Measurements from ENCODE around the gene SH3PXD2A.

SH3PXD2A gene

DNA sequence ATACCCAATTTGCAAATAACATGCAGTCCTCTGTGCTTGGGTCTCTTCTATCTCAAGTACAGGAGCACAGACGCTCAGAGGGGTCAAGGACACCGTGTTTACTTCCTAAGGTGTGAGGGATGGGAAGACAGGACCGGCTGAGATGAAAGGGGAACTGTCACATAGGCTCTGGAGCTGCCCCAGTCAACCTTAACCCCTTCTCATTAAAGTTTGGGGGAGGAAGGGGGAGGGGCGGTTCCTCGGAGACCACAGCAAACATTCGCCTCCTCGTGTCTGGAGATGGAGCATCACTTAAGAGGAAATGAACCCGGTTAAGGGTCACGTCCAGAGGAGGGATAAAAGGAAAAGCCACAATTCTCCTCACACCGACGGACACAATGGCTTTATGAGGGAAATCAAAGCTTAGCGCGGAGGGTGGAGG is 1.1 kb downstream of the SH3PXD2A start:
- ChIA-PET POLR2A (interaction anchor here (0.9 to 1.5 kb wide), 3 partner anchors 21 to 168 kb away, joined by 3 to 9 read pairs (median 3); no protein-coding TSS in a partner anchor), CTCF (interaction anchor here (0.8 to 8.2 kb wide), 8 partner anchors 32 to 256 kb away, joined by 3 to 90 read pairs (median 4); no protein-coding TSS in a partner anchor)
- H3K4me1 ChIP-seq (ENCODE audit: control insufficient read depth, insufficient read depth, low read length) = peaks cover 4% of the 10 kb centered on the region; the same call in 1 of the 2 replicates
- TF ChIP-seq ZNF239 (tag by site-specific recombination; IDR thresholded peaks at IDR 0.05) (no peak), ZNF324 (tag by site-specific recombination; IDR thresholded peaks at IDR 0.05) (no peak), ZNF76 (tag by site-specific recombination; IDR thresholded peaks at IDR 0.05; ENCODE audit: borderline replicate concordance, low read depth) (0 out of 2 replicates have a peak, but pooled peaks have one; percentile 14), TCF7L2 (IDR thresholded peaks at IDR 0.05; ENCODE audit: borderline replicate concordance, low read depth, low read length) (0 out of 2 replicates have a peak, but pooled peaks have one; percentile 54), SP7 (tag by site-specific recombination; IDR thresholded peaks at IDR 0.05) (peak; percentile 73; the same call in 1 of the 2 replicates)
- TF ChIP-seq, protein P1, sequence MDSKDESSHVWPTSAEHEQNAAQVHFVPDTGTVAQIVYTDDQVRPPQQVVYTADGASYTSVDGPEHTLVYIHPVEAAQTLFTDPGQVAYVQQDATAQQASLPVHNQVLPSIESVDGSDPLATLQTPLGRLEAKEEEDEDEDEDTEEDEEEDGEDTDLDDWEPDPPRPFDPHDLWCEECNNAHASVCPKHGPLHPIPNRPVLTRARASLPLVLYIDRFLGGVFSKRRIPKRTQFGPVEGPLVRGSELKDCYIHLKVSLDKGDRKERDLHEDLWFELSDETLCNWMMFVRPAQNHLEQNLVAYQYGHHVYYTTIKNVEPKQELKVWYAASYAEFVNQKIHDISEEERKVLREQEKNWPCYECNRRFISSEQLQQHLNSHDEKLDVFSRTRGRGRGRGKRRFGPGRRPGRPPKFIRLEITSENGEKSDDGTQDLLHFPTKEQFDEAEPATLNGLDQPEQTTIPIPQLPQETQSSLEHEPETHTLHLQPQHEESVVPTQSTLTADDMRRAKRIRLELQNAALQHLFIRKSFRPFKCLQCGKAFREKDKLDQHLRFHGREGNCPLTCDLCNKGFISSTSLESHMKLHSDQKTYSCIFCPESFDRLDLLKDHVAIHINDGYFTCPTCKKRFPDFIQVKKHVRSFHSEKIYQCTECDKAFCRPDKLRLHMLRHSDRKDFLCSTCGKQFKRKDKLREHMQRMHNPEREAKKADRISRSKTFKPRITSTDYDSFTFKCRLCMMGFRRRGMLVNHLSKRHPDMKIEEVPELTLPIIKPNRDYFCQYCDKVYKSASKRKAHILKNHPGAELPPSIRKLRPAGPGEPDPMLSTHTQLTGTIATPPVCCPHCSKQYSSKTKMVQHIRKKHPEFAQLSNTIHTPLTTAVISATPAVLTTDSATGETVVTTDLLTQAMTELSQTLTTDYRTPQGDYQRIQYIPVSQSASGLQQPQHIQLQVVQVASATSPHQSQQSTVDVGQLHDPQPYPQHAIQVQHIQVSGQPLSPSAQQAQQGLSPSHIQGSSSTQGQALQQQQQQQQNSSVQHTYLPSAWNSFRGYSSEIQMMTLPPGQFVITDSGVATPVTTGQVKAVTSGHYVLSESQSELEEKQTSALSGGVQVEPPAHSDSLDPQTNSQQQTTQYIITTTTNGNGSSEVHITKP (tag by site-specific recombination; IDR thresholded peaks at IDR 0.05) = no peak
- TF ChIP-seq, protein P2, sequence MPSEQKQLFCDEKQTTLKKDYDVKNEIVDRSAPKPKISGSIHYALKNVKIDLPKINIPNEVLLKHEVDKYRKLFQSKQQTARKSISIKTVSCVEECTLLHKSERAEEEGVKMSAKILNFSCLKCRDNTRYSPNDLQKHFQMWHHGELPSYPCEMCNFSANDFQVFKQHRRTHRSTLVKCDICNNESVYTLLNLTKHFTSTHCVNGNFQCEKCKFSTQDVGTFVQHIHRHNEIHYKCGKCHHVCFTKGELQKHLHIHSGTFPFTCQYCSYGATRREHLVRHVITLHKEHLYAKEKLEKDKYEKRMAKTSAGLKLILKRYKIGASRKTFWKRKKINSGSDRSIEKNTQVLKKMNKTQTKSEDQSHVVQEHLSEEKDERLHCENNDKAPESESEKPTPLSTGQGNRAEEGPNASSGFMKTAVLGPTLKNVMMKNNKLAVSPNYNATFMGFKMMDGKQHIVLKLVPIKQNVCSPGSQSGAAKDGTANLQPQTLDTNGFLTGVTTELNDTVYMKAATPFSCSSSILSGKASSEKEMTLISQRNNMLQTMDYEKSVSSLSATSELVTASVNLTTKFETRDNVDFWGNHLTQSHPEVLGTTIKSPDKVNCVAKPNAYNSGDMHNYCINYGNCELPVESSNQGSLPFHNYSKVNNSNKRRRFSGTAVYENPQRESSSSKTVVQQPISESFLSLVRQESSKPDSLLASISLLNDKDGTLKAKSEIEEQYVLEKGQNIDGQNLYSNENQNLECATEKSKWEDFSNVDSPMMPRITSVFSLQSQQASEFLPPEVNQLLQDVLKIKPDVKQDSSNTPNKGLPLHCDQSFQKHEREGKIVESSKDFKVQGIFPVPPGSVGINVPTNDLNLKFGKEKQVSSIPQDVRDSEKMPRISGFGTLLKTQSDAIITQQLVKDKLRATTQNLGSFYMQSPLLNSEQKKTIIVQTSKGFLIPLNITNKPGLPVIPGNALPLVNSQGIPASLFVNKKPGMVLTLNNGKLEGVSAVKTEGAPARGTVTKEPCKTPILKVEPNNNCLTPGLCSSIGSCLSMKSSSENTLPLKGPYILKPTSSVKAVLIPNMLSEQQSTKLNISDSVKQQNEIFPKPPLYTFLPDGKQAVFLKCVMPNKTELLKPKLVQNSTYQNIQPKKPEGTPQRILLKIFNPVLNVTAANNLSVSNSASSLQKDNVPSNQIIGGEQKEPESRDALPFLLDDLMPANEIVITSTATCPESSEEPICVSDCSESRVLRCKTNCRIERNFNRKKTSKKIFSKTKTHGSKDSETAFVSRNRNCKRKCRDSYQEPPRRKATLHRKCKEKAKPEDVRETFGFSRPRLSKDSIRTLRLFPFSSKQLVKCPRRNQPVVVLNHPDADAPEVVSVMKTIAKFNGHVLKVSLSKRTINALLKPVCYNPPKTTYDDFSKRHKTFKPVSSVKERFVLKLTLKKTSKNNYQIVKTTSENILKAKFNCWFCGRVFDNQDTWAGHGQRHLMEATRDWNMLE (tag by site-specific recombination; conservative IDR thresholded peaks at IDR 0.05; ENCODE audit: low read depth) = 0 out of 2 replicates have a peak, but pooled peaks have one; percentile 25
- H3K27ac ChIP-seq (ENCODE audit: extremely low read depth, low read depth, low read length) = no peak overlapping the region
- H3K9me3 ChIP-seq (ENCODE audit: control insufficient read depth, insufficient read depth, low read depth, low read length) = no peaks in the 10 kb centered on the region
- H3K36me3 ChIP-seq (ENCODE audit: control insufficient read depth in 2 of 2, insufficient read depth in 1 of 2, low read length in 2 of 2) = peaks cover 0 to 2% of the 10 kb centered on the region in 2 experiments; a peak in 1 of 3 replicates
- H3K4me3 ChIP-seq (ENCODE audit: low read depth, low read length) = peak overlapping the region; percentile 58

DNA sequence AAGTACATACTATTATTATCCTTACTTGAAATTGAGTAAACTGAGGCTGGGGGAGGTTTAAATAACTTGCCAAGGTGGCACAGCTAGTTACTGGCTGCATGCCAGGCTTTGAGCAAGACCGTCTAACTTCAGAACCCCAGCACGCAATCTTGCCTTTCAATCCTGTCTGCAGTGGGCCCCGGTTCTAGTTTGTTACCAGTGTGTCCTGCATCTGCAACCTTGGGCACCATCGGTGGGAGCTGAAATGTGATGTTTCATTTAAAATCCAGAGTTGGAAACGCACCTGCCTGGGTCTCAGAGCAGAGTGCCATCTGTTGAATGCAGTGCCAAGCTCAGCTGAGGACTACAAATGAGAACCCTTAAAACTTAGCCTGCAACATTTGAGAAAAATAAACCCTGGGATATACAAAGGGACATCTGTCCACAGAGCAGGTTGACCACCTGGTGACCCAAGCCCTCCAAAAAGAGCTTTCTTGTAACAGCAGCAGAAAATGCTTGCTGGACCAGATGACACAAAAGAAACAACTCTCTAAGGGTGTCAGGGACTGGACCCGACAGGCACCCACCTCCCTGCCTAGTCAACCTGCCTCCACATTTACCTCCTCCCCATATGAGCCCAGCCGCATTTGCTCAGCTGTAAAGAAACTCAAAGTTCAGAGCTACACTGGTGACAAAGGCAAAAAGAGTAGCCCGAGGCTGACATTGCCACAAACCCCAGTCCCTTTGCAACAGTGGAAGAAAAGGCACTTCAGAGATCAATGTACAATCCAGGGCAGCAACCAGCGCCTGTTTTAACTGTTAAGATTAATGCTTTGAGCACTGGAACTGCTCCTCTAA is 1.7 kb downstream of the SH3PXD2A start:
- ChIA-PET POLR2A (interaction anchor here (1.3 kb wide), 1 partner anchor 20 kb away, joined by 3 read pairs; no protein-coding TSS in a partner anchor), CTCF (interaction anchor here (0.6 to 8.2 kb wide), 6 partner anchors 29 to 147 kb away, joined by 3 to 90 read pairs (median 4); no protein-coding TSS in a partner anchor)
- Histone ChIP-seq H3K36me3 (ENCODE audit: control insufficient read depth in 2 of 2, insufficient read depth in 1 of 2, low read length in 2 of 2) (peaks cover 0 to 2% of the 10 kb centered on the region in 2 experiments; a peak in 1 of 3 replicates), H3K4me3 (ENCODE audit: low read depth, low read length) (no peak overlapping the region), H3K4me1 (ENCODE audit: control insufficient read depth, insufficient read depth, low read length) (peaks cover 4% of the 10 kb centered on the region; the same call in 1 of the 2 replicates), H3K27ac (ENCODE audit: extremely low read depth, low read depth, low read length) (no peak overlapping the region), H3K9me3 (ENCODE audit: control insufficient read depth, insufficient read depth, low read depth, low read length) (no peaks in the 10 kb centered on the region)
- TF ChIP-seq SCRT2 (tag by site-specific recombination; IDR thresholded peaks at IDR 0.05) (peak; percentile 91), ZNF670 (tag by site-specific recombination; IDR thresholded peaks at IDR 0.05; ENCODE audit: low read depth) (no peak), ZNF623 (tag by site-specific recombination; IDR thresholded peaks at IDR 0.05) (peak; percentile 48)
- TF ChIP-seq, protein P3, sequence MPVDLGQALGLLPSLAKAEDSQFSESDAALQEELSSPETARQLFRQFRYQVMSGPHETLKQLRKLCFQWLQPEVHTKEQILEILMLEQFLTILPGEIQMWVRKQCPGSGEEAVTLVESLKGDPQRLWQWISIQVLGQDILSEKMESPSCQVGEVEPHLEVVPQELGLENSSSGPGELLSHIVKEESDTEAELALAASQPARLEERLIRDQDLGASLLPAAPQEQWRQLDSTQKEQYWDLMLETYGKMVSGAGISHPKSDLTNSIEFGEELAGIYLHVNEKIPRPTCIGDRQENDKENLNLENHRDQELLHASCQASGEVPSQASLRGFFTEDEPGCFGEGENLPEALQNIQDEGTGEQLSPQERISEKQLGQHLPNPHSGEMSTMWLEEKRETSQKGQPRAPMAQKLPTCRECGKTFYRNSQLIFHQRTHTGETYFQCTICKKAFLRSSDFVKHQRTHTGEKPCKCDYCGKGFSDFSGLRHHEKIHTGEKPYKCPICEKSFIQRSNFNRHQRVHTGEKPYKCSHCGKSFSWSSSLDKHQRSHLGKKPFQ (tag by site-specific recombination; IDR thresholded peaks at IDR 0.05) = no peak
